ENCODE data around the gene KCNK2. TPM values are rescaled to one million over a fixed set of nuclear protein-coding genes. Genes with fewer than 3 reads are reported as not detected.

KCNK2 gene
- polyA plus RNA-seq, 1 of the 3 experiments (the other 2 are of a cell fraction): 12.2 TPM

DNA sequence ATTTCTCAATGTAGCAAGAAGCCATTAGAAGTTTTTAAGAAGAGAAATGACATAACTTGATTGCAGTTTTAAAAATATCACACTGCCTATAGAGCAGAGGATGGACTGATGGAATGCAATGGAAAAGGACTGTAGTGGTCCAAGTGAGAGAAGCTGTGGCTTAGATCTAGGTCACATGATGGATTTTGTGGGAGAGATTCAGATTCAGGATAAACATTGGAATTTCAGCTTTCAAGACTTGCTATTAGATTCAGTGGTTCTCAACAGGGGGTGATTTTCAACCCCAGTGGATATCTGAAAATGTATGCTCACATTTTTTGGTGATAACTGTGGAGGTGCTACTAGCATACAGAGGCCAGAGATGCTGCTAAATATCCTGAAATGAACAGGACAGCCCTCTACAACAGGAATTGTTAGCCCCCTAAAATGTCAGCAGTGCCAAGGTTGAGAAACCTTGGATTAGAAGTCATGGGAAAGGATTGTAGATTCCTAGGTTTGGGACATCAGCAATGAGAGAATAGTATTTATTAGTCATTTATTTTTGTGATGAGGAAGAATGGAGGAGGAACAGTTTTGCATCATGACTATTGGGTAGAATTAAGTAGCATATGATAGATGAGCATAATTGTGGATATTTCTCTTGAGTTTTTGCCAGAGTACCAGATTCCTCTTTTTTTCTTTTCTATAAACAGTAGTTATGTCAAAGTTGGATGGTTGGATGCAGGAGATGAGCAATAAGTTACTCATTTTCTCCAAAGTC, 30.1 kb upstream of the KCNK2 start (continued):
- TF ChIP-seq FOXJ3 (CRISPR knock-in tag; IDR thresholded peaks at IDR 0.05) (no peak), SMC3 (IDR thresholded peaks at IDR 0.05; ENCODE audit: low read depth, low read length) (no peak), RFX5 (IDR thresholded peaks at IDR 0.05; ENCODE audit: low read length) (no peak), CHD2 (IDR thresholded peaks at IDR 0.05; ENCODE audit: low read length, partially characterized antibody) (no peak), TCF12 (IDR thresholded peaks at IDR 0.05) (peak; percentile 62), RCOR1 (IDR thresholded peaks at IDR 0.05; ENCODE audit: low read length) (no peak), YY1 (IDR thresholded peaks at IDR 0.05; ENCODE audit: low read depth) (no peak), TAF1 (IDR thresholded peaks at IDR 0.05; ENCODE audit: borderline replicate concordance, low read depth, low read length) (no peak), GATA2 (CRISPR knock-in tag; IDR thresholded peaks at IDR 0.05) (no peak), GABPA (IDR thresholded peaks at IDR 0.05; ENCODE audit: low read depth) (no peak), JUND (IDR thresholded peaks at IDR 0.05) (peak; percentile 2; the same call in 1 of the 2 replicates), NFIC (IDR thresholded peaks at IDR 0.05; ENCODE audit: borderline replicate concordance) (peak; percentile 56; the same call in 1 of the 2 replicates), TEAD4 (IDR thresholded peaks at IDR 0.05; ENCODE audit: borderline replicate concordance, insufficient read depth) (peak; percentile 36; the same call in 1 of the 2 replicates), FOSL2 (IDR thresholded peaks at IDR 0.05; ENCODE audit: borderline replicate concordance, low read depth) (peak; percentile 42; the same call in 1 of the 2 replicates)
- TF ChIP-seq, protein P1, sequence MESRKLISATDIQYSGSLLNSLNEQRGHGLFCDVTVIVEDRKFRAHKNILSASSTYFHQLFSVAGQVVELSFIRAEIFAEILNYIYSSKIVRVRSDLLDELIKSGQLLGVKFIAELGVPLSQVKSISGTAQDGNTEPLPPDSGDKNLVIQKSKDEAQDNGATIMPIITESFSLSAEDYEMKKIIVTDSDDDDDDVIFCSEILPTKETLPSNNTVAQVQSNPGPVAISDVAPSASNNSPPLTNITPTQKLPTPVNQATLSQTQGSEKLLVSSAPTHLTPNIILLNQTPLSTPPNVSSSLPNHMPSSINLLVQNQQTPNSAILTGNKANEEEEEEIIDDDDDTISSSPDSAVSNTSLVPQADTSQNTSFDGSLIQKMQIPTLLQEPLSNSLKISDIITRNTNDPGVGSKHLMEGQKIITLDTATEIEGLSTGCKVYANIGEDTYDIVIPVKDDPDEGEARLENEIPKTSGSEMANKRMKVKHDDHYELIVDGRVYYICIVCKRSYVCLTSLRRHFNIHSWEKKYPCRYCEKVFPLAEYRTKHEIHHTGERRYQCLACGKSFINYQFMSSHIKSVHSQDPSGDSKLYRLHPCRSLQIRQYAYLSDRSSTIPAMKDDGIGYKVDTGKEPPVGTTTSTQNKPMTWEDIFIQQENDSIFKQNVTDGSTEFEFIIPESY (IDR thresholded peaks at IDR 0.05; ENCODE audit: borderline replicate concordance, low read depth): no peak
- TF ChIP-seq, protein P2, sequence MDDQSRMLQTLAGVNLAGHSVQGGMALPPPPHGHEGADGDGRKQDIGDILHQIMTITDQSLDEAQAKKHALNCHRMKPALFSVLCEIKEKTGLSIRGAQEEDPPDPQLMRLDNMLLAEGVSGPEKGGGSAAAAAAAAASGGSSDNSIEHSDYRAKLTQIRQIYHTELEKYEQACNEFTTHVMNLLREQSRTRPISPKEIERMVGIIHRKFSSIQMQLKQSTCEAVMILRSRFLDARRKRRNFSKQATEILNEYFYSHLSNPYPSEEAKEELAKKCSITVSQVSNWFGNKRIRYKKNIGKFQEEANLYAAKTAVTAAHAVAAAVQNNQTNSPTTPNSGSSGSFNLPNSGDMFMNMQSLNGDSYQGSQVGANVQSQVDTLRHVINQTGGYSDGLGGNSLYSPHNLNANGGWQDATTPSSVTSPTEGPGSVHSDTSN (IDR thresholded peaks at IDR 0.05): peak; percentile 35
- TF ChIP-seq, protein P3, sequence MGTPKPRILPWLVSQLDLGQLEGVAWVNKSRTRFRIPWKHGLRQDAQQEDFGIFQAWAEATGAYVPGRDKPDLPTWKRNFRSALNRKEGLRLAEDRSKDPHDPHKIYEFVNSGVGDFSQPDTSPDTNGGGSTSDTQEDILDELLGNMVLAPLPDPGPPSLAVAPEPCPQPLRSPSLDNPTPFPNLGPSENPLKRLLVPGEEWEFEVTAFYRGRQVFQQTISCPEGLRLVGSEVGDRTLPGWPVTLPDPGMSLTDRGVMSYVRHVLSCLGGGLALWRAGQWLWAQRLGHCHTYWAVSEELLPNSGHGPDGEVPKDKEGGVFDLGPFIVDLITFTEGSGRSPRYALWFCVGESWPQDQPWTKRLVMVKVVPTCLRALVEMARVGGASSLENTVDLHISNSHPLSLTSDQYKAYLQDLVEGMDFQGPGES (IDR thresholded peaks at IDR 0.05; ENCODE audit: low read depth, low read length): no peak
- TF ChIP-seq, protein P4, sequence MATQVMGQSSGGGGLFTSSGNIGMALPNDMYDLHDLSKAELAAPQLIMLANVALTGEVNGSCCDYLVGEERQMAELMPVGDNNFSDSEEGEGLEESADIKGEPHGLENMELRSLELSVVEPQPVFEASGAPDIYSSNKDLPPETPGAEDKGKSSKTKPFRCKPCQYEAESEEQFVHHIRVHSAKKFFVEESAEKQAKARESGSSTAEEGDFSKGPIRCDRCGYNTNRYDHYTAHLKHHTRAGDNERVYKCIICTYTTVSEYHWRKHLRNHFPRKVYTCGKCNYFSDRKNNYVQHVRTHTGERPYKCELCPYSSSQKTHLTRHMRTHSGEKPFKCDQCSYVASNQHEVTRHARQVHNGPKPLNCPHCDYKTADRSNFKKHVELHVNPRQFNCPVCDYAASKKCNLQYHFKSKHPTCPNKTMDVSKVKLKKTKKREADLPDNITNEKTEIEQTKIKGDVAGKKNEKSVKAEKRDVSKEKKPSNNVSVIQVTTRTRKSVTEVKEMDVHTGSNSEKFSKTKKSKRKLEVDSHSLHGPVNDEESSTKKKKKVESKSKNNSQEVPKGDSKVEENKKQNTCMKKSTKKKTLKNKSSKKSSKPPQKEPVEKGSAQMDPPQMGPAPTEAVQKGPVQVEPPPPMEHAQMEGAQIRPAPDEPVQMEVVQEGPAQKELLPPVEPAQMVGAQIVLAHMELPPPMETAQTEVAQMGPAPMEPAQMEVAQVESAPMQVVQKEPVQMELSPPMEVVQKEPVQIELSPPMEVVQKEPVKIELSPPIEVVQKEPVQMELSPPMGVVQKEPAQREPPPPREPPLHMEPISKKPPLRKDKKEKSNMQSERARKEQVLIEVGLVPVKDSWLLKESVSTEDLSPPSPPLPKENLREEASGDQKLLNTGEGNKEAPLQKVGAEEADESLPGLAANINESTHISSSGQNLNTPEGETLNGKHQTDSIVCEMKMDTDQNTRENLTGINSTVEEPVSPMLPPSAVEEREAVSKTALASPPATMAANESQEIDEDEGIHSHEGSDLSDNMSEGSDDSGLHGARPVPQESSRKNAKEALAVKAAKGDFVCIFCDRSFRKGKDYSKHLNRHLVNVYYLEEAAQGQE (IDR thresholded peaks at IDR 0.05; ENCODE audit: low read depth, low read length): no peak
- TF ChIP-seq, protein P5, sequence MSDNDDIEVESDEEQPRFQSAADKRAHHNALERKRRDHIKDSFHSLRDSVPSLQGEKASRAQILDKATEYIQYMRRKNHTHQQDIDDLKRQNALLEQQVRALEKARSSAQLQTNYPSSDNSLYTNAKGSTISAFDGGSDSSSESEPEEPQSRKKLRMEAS (IDR thresholded peaks at IDR 0.05; ENCODE audit: low read depth): no peak
